ENCODE results near the gene AOPEP.

- TF ChIP-seq EZH2 (IDR thresholded peaks at IDR 0.05; ENCODE audit: insufficient read depth, low read length) (no peak), CTCF (IDR thresholded peaks at IDR 0.05; ENCODE audit: insufficient read depth, low read depth, low read length) (no peak)
These were observed 306.3 kb downstream of the AOPEP start for GRCh38 chr9:95032580-95033341.

All from astrocyte (in vitro differentiated cells and primary cell).